ENCODE results near the gene CHST7. TPM values are rescaled to one million over a fixed set of nuclear protein-coding genes. Genes with fewer than 3 reads are reported as not detected.

Gene CHST7
- total RNA-seq, 2 experiments from 2014 or later, result 2.5 to 2.8 TPM

- intact Hi-C loops (cut with micrococcal nuclease), result no loop called here
- no peak overlapping the region for H3K4me3 Mint-ChIP-seq
- peaks cover 17% of the 10 kb centered on the region for H3K4me1 Mint-ChIP-seq (ENCODE audit: low read depth)
Observed at GRCh38 chrX:46589977-46590723, 16.6 kb downstream of the CHST7 start.

DNA sequence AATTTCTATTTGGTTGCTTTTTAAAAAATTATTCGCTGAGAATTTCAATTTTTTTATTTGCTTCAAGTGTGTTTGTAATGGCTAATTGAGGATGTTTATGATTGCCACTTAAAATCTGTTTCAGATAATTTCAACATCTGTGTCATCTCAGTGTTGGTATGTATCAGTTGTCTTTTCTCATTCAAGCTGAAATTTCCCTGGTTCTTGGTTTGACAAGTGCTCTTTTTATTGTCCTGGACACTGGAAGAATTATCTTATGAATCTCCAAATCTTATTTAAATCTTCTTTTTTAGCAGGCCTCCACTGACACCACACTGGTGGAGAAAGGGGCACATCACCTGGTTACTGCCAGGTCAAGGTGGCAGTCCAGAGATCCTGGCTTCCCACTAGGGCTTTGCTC, 21.5 kb downstream of the CHST7 start:
- ChIA-PET POLR2A (no interaction called here), CTCF (no interaction called here)
- TF ChIP-seq CTCF (IDR thresholded peaks at IDR 0.05), result no peak
- H3K27ac Mint-ChIP-seq, result no peak overlapping the region
- DNase-seq, result no peak
- peaks cover 4% of the 10 kb centered on the region for H3K36me3 Mint-ChIP-seq (ENCODE audit: low read depth)
- no peaks in the 10 kb centered on the region for H3K4me1 Mint-ChIP-seq (ENCODE audit: low read depth)
- no peak for ATAC-seq
- H3K9me3 Mint-ChIP-seq, result no peaks in the 10 kb centered on the region
- H3K4me3 Mint-ChIP-seq, result no peak overlapping the region
- intact Hi-C loops (cut with micrococcal nuclease), result no loop called here
- H3K27me3 Mint-ChIP-seq, result no peaks in the 10 kb centered on the region

More at GRCh38 chrX:46589977-46590723, 16.6 kb downstream of the CHST7 start:
- ChIA-PET POLR2A (no interaction called here), CTCF (interaction anchor here (1.3 kb wide), 1 partner anchor 18 kb away, joined by 4 read pairs; no protein-coding TSS in a partner anchor)
- peaks cover 2% of the 10 kb centered on the region for H3K36me3 Mint-ChIP-seq (ENCODE audit: low read depth)
- H3K27me3 Mint-ChIP-seq, result no peaks in the 10 kb centered on the region
- no peak for TF ChIP-seq CTCF (IDR thresholded peaks at IDR 0.05)
- no peak overlapping the region for H3K27ac Mint-ChIP-seq
- no peaks in the 10 kb centered on the region for H3K9me3 Mint-ChIP-seq
- DNase-seq (no peak), ATAC-seq (no peak)

DNA sequence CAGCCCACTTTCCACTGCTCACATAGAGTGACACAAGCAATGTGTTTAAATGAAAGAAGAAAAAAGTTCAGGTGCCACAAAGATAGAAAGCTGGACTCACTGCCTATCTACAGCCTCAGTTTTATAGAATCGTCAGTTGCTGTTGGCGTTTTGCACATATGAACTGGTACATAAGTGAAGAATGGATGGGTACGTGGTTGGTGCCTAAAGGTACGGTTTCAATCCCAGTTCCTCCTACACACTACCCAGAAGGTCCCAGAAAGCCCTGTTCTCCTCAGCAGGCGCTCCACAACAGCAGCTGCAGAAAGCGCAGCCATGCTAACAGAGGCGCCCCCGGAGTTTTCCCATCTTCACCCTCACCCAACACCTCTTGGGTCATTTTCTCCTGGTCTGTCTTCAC, 23.6 kb downstream of the CHST7 start:
- Mint-ChIP-seq H3K27me3 (no peaks in the 10 kb centered on the region), H3K27ac (no peak overlapping the region), H3K4me3 (no peak overlapping the region), H3K36me3 (ENCODE audit: low read depth) (peaks cover 9% of the 10 kb centered on the region), H3K9me3 (no peaks in the 10 kb centered on the region), H3K4me1 (ENCODE audit: low read depth) (no peaks in the 10 kb centered on the region)
- ATAC-seq (no peak), DNase-seq (no peak)
- POLR2A ChIA-PET, result no interaction called here
- no peak for TF ChIP-seq CTCF (IDR thresholded peaks at IDR 0.05)
- intact Hi-C loops (cut with micrococcal nuclease), result no loop called here
- CTCF ChIA-PET, result no interaction called here

DNA sequence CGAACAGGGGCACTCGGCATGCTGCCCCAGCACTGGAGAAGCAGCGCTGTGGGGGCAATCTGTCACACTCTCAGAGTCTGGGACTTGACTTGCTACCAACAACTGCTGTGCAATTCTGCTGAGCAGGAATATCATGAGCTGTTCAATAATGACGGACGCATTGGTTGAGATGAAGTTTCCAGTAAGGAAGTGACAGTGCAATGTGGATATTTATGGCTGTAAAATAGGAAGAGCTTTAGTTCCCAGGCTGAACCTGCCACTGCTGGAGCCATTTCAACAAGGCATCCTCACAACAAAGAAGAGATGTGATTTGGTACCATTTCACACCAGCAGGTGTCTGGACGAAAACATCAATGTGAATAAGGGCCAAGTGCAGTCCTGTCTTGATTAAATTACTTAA, 24.2 kb downstream of the CHST7 start:
- H3K4me1 Mint-ChIP-seq (ENCODE audit: low read depth), result no peaks in the 10 kb centered on the region
- H3K27ac Mint-ChIP-seq, result no peak overlapping the region
- ChIA-PET POLR2A (no interaction called here), CTCF (interaction anchor here (1.8 kb wide), 1 partner anchor 44 kb away, joined by 4 read pairs; no protein-coding TSS in a partner anchor)
- peaks cover 9% of the 10 kb centered on the region for H3K36me3 Mint-ChIP-seq (ENCODE audit: low read depth)
- H3K4me3 Mint-ChIP-seq, result no peak overlapping the region
- H3K9me3 Mint-ChIP-seq, result no peaks in the 10 kb centered on the region
- H3K27me3 Mint-ChIP-seq, result no peaks in the 10 kb centered on the region
- DNase-seq (no peak), ATAC-seq (no peak)
- no peak for TF ChIP-seq CTCF (IDR thresholded peaks at IDR 0.05)
- intact Hi-C loops (cut with micrococcal nuclease), result no loop called here

GRCh38 chrX:46599051-46599560, 25.5 kb downstream of the CHST7 start:
- POLR2A ChIA-PET, result no interaction called here
- no peak for ATAC-seq
- intact Hi-C loops (cut with micrococcal nuclease), result no loop called here
- DNase-seq, result no peak
- no peak for TF ChIP-seq CTCF (IDR thresholded peaks at IDR 0.05)
- no peaks in the 10 kb centered on the region for H3K9me3 Mint-ChIP-seq
- H3K4me3 Mint-ChIP-seq, result no peak overlapping the region
- peaks cover 11% of the 10 kb centered on the region for H3K36me3 Mint-ChIP-seq (ENCODE audit: low read depth)
- H3K4me1 Mint-ChIP-seq (ENCODE audit: low read depth), result no peaks in the 10 kb centered on the region
- no peak overlapping the region for H3K27ac Mint-ChIP-seq
- no peaks in the 10 kb centered on the region for H3K27me3 Mint-ChIP-seq
- CTCF ChIA-PET, result interaction anchor here (0.8 to 1.8 kb wide), 3 partner anchors 10 to 43 kb away, joined by 3 to 4 read pairs (median 3); no protein-coding TSS in a partner anchor

All from activated CD8-positive, alpha-beta T cell treated with anti-CD3 and anti-CD28 coated beads for 36 hours (primary cell).